OCI-LY1 (cell line): ENCODE data around the gene GLYAT.
A peak's percentile ranks its signal among the peaks of the same experiment; 100 is the strongest.

Experiments
- EZH2 ChIP-seq: fragments of 200-600 bp; sonication (generic), shearing (Covaris generic); IDR thresholded peaks from 2 replicates; pipeline ENCODE4 v1.8.0; 2017; ENCODE audit warnings: borderline replicate concordance, mixed run types, mild to moderate bottlenecking, antibody characterized with exemption, low read length, moderate library complexity, mixed read lengths
- TF ChIP-seq, protein P1 (sequence below): fragments of 200-600 bp; sonication (generic), shearing (Covaris generic); IDR thresholded peaks from 2 replicates; pipeline ENCODE4 v1.5.1; 2017; ENCODE audit warnings: mild to moderate bottlenecking, antibody characterized with exemption, low read length, moderate library complexity, mixed read lengths

DNA sequence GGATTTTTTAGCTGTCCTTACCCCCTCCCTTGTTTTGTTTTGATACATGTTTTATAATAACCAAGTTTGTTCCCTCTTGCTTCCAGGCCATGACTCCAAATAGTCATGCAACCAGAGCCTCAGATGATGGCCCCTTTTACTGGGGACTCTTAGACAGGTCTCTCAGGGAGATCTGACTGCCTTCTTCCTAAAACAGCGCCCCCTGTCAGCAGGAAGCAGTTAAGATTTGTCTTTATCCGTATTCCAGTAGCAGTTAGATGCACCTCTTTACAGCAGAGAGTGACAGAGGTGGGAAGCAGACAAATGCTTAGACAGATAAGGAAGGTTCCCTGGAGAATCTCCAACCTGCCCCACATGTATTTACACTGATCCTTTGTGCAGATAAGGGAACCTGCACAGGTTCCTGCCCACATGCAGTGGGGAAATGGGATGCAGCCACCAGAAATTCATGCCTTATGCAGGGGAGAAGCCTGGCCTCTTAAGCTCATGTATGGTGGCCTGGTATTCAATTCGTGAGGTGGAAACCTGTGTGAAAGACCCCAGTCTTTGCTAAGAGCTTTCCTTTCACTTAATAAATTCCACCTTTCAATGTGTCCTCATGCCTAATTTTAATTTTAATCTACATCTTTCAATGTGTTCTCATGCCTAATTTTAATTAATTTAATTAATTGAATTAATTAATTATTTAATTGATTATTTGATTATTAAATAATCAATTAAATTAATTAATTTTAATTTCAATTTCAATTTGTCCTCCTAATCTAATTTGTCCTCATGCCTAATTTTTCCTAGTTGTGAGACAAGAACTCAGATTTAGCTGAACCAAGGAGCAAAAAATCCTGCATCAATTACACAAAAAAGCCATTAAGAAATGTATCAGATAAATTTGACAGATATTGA lies 11.5 kb upstream of the GLYAT start:
- TF ChIP-seq, protein P1, sequence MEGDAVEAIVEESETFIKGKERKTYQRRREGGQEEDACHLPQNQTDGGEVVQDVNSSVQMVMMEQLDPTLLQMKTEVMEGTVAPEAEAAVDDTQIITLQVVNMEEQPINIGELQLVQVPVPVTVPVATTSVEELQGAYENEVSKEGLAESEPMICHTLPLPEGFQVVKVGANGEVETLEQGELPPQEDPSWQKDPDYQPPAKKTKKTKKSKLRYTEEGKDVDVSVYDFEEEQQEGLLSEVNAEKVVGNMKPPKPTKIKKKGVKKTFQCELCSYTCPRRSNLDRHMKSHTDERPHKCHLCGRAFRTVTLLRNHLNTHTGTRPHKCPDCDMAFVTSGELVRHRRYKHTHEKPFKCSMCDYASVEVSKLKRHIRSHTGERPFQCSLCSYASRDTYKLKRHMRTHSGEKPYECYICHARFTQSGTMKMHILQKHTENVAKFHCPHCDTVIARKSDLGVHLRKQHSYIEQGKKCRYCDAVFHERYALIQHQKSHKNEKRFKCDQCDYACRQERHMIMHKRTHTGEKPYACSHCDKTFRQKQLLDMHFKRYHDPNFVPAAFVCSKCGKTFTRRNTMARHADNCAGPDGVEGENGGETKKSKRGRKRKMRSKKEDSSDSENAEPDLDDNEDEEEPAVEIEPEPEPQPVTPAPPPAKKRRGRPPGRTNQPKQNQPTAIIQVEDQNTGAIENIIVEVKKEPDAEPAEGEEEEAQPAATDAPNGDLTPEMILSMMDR, result peak; percentile 33; the same call in 1 of the 2 replicates
- no peak for TF ChIP-seq EZH2
